GM11168 (cell line): ENCODE measurements around the gene PIGH.

ENCODE experiments used
- in situ Hi-C: fragments of 300-500 bp; cut with MboI; formaldehyde crosslinking; loops from one replicate; pipeline ENCODE4 v1.12.0; 2022; ENCODE audit warnings: low sequenced_read_pairs; ENCODE audit not compliant: unreplicated experiment

Gene PIGH

GRCh38 chr14:67576216-67576955, 23.7 kb downstream of the PIGH start:
- in situ Hi-C loops = no loop called here

DNA sequence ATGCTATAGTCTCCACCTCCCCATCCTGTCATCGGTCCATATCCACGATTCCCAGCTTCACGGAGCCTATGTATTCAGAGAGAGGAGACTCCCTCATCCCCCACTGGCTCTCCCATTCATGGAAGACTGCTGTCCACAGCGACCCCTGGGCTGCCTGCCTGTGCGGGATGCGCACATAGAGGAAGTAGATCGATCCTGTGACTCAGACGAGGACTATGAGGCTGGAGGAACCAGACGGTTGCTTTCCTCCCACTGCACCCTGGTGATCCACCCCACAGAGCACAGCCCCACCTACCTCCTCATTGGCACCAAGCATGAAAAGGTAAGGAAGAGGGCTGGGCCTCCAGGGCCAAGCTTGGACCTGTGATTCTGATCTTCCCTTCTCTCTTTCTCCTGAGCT, 24.4 kb downstream of the PIGH start:
- in situ Hi-C loops = no loop called here

GRCh38 chr14:67574806-67575205, 25.3 kb downstream of the PIGH start:
- in situ Hi-C loops = no loop called here

DNA sequence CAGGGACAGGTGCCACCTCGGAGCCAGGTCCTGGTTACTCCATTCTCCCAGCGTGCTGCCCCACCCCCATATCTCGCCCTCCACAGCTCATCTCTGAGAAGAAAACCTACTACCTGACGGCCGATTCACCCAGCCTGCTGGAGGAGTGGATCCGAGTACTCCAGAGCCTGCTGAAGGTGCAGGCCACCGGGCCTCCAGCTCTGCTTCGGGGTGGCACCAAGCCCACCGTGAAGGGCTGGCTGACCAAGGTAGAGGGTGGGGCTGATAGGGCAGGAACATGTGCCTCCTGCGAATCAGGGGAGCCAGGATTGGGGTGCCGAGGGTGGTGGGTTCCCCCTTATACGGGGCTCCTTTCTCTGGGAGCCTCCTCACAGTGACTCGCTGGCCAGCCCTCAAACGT, 25.9 kb downstream of the PIGH start:
- in situ Hi-C loops = no loop called here

DNA sequence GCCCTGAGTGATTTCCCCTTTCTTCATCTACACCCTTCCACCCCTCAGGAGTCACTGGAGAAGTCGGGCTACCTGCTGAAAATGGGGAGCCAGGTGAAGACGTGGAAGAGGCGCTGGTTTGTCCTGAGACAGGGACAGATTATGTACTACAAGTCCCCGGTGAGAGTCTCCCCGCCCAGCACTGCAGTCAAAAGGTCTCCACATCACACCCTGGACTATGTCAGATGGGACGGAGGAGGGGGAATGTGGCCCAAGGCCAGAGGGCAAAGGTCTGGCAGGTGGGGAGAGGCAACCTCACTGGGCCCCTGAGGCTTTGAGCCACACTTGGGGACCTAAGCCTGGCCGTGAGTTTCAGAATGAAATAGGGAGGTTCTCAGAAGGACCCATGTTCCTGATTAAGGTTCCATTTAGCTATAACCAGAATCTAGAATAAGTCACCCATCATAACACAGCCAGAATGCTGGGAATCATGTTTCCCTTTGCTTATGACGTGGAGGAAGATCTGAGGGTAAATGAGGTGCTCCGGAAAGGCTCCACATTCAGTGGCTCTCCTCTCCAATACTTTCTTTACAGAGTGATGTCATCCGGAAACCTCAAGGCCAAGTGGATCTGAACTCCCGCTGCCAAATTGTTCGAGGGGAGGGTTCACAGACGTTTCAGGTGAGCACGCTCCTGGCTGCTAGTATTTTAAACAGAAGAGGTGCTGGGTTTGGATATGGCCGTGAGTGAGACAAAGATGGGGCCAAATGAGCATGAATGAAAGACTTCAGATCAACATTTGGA, 26.6 kb downstream of the PIGH start:
- in situ Hi-C loops = no loop called here

DNA sequence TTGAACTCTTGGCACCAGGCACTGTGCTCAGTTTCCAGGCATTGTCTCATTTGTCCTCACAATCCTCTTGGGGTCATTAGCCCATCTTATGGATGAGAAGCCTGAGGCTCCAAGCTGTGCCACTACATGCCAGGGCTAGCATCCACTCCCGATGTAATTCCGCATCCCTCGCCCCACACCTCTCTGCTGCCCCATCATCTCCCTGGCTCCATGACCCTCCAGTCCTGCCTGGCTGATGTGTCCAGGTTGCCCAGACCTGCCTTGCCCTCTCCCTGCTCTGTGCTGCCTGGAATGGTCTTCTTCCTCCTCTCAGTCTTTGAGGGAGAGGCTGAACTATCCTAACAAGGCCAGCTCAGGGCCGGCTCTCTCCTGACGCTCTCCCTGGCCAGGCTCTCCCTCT, 27.5 kb downstream of the PIGH start:
- in situ Hi-C loops = no loop called here

GRCh38 chr14:67571991-67572323, 28.1 kb downstream of the PIGH start:
- in situ Hi-C loops = no loop called here

GRCh38 chr14:67571275-67571990, 28.6 kb downstream of the PIGH start:
- in situ Hi-C loops = no loop called here

DNA sequence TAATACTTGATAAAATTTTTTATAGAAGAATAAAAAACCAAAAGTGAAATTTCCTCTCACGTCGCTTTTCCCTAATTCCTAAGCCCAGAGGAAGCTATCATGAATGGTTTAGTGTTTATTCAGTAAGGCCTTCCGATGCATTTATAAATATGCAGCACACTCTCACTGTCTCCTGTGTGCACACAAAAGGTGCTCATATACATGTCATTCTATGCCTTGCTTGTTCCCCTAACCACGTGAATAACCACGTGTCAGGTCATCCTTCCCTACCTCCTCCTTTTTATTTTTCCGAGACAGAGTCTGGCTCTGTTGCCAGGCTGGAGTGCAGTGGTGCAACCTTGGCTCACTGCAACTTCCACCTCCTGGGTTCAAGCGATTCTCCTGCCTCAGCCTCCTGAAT, 29.6 kb downstream of the PIGH start:
- in situ Hi-C loops = no loop called here

- in situ Hi-C loops = loop anchor here (5.0 kb wide), 1 partner anchor 137 kb away; no protein-coding TSS in a partner anchor
Observed at GRCh38 chr14:67569651-67570290, 30.3 kb downstream of the PIGH start.

DNA sequence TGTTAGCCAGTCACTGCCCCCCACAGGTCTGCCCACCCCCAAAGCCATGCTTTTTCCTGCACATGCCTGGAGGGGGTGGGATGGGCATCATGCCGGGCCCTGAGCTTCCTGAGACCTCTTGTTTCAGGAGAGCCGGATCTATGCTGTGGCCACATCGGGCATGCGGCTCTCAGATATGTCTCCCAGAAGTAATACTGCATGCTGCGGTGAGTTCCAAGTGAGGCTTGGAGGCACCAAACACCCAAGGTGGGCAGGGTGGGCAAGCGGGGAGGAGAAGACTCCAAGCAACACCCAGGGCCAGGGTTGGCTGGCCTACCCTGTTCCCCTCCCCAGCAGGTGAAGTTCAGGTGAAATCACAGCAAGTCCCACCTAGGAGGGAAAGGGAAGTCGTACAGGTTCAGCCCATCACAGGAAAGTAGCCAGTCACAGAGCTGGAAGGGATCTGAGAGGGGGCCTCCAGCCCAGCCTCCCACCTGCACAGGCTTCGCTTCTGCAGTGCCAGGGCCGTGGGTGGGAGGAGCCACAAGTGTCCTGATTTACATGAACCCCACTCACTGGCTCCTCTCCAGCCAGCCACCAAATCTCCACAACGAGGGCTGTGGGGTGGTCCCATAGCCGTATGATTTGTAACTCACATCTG, 30.9 kb downstream of the PIGH start:
- in situ Hi-C loops = loop anchor here (5.0 kb wide), 1 partner anchor 137 kb away; no protein-coding TSS in a partner anchor

GRCh38 chr14:67567654-67568053, 32.4 kb downstream of the PIGH start:
- in situ Hi-C loops = loop anchor here (5.0 kb wide), 1 partner anchor 135 kb away; no protein-coding TSS in a partner anchor

DNA sequence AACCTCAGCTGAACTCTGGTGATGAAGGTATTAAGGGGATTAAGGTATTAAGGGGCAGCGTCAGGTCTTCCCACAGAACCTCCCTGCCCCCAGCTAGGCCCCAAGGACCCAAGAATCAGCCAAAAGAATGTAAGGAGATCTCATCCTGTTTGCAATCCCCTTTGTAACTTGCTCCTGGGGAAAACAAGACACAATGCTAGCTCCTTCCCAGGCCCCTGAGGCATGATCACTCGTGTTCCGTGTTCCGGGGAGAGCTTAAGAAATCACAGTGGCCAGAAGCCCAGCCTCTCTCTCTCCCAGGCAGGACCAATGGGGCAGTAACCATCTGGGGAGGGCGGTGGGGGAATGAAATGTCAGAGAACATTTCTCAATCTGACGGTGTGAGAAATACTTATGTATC, 33.2 kb downstream of the PIGH start:
- in situ Hi-C loops = loop anchor here (5.0 kb wide), 1 partner anchor 135 kb away; no protein-coding TSS in a partner anchor

DNA sequence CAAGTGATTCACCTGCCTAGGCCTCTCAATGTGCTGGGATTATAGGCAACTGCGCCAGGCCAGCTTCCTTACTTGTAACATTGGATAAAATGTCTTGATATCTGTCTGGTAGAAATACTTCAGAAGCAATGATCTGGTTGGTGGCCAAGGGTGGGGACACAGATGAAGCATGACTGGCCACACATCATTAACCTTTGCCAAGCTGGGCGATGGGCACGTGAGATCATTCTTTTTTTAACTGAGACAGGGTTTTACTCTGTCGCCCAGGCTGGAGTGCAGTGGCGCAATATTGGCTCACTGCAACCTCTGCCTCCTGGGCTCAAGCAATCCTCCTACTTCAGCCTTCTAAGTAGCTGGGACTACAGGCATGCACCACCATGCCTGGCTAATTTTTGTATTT, 35.8 kb downstream of the PIGH start:
- in situ Hi-C loops = no loop called here

DNA sequence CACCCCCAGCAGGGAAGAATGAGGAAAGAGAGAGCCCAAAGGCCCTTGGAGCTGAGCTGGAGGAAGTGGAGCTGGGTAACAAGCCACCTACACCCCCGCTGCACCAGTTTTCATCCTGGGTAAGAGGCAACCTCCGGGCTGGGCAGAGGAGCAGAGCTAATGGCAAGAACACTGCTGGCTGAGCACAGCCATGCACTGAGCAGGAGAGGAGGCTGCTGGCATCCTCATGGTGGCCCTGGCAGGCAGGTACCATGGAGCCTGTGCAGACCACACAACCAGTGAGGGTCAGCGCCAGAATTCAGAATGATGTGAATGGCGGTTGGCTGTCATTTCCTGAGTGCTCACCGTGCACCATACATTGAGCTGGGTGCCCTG, 37.3 kb downstream of the PIGH start:
- in situ Hi-C loops = no loop called here

- in situ Hi-C loops = no loop called here
Observed at GRCh38 chr14:67562025-67562775, 37.9 kb downstream of the PIGH start.

GRCh38 chr14:67559639-67560038, 40.4 kb downstream of the PIGH start:
- in situ Hi-C loops = no loop called here

DNA sequence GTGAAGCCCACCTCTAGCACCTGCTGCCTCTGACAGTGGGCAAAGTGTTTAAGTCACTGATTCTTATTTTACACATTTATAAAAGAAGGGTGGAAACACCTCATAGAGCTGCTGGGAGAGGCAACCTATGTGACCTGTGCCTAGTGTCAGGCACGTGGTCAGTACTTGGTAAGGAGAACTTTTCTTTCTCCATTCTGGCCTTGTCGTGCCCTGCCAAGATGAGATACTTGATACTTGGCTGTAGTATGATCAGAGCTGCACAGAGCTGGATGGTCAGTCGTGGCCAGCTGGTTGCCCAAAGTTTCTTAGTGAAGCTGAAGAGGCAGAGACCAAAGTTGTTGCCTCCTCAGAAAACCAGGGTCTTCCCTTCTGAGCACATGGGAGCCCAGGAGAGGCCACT, 42.4 kb downstream of the PIGH start:
- in situ Hi-C loops = no loop called here

GRCh38 chr14:67557118-67557517, 43.0 kb downstream of the PIGH start:
- in situ Hi-C loops = no loop called here
